Measurements from ENCODE around the gene NTSR1.

The NTSR1 gene

DNA sequence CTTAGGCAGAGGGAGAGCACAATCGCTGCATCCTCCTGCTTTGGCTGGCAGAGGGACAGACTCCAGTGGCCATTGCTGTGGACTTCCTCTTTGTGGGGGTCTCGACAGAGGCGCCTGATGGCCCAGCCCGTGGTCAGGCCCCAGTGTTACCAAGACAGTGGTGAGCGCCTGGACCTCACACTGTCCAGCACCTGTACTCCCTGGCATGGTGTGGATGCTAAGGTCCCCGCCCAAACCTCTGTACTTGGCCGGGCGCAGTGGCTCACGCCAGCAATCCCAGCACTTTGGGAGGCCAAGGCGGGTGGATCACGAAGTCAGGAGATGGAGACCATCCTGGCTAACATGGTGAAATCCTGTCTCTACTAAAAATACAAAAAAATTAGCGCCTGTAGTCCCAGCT is 2.3 kb upstream of the NTSR1 start:
- in situ Hi-C loops (cut with HindIII; ENCODE audit: low sequenced_read_pairs), result no loop called here
- no peak overlapping the region for H3K4me3 ChIP-seq (ENCODE audit: low read depth, low read length)
- no peak for DNase-seq (ENCODE audit: low read depth, low spot score)
- TF ChIP-seq, protein P1, sequence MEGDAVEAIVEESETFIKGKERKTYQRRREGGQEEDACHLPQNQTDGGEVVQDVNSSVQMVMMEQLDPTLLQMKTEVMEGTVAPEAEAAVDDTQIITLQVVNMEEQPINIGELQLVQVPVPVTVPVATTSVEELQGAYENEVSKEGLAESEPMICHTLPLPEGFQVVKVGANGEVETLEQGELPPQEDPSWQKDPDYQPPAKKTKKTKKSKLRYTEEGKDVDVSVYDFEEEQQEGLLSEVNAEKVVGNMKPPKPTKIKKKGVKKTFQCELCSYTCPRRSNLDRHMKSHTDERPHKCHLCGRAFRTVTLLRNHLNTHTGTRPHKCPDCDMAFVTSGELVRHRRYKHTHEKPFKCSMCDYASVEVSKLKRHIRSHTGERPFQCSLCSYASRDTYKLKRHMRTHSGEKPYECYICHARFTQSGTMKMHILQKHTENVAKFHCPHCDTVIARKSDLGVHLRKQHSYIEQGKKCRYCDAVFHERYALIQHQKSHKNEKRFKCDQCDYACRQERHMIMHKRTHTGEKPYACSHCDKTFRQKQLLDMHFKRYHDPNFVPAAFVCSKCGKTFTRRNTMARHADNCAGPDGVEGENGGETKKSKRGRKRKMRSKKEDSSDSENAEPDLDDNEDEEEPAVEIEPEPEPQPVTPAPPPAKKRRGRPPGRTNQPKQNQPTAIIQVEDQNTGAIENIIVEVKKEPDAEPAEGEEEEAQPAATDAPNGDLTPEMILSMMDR (IDR thresholded peaks at IDR 0.05; ENCODE audit: low read depth, low read length), result no peak

DNA sequence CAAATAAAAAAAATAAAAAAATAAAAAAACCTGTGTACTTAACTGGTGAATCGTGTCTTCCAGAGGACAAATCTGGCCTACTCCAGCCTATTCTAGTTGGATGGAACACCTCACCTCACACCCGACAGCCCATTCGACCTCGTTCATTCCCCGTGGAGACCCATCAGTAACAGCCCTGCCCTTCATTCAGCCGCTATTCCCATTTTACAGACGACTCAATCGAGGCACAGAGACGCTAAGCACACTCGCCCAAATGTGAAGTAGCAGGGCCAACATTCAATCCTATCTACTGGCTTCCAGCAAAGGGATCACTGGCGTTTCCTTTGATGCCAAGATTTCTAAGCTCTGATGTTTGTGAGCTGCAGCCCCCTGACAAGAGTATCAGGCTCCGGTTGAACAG is 1.8 kb upstream of the NTSR1 start:
- H3K4me3 ChIP-seq (ENCODE audit: low read depth, low read length), result no peak overlapping the region
- TF ChIP-seq, protein P1 (IDR thresholded peaks at IDR 0.05; ENCODE audit: low read depth, low read length), result no peak
- in situ Hi-C loops (cut with HindIII; ENCODE audit: low sequenced_read_pairs), result no loop called here
- DNase-seq (ENCODE audit: low read depth, low spot score), result no peak

DNA sequence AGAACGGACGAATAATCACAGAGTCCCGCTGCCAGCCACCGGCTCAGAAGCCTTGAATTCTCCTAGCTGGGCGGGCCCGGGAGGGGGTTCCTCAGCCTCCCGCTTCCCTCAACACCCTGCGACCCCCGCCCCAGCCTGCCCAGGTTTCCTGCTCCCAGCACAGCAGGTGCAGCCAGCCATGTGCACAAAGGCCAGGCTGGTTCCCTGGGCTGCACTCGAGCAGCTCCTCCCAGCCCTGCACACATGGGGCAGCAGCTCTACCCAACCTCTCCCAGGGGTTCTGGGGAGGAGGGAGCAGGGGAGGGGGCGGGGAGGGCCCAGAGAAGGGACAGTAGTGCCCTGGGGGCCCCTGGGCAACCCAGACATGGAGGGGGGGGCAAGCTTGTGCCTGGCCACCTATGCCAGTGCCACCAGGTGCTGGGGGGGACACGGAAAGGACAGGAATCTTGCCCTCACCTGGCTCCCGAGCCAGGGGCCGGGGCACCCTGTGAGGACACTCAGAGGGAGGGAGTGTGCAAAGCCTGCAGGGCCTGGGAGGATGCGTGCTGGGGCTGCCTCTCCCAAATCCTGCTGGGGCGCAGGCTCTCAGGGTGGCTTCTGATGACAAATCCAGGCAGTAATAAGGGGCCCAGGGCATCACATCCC is 1.2 kb upstream of the NTSR1 start:
- no peak for DNase-seq (ENCODE audit: low read depth, low spot score)
- no peak overlapping the region for H3K4me3 ChIP-seq (ENCODE audit: low read depth, low read length)
- TF ChIP-seq, protein P1 (IDR thresholded peaks at IDR 0.05; ENCODE audit: low read depth, low read length), result no peak
- in situ Hi-C loops (cut with HindIII; ENCODE audit: low sequenced_read_pairs), result no loop called here

DNA sequence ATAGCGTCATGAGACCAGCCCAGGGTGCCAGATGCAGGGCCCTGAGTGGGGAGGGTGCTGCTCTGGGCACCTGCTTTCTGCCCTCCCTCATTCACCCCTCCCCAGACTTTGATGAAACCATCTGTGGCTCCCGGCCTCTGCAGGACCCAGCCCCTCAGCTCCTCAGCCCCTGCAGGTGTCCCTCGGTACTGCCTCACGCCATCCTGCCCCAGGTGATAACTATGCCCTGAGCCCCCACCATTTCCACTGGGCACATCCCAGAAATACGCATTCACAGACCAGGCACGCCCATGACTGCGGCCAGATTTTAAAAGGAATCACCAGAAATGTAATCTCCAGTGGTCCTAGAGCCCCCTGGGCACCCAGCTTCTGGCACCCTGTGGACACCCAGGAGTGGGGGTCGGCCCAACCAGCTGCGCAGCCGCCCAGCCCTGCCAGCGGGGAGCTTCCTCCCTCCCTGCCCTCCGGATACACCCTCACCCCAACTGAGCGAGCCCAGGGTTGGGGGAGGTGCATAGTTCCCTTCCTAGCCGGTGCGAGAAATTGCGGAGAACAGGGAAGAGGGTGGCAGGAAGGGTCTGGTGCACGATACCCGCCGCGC is 615 bp upstream of the NTSR1 start:
- H3K4me3 ChIP-seq (ENCODE audit: low read depth, low read length), result no peak overlapping the region
- TF ChIP-seq, protein P1 (IDR thresholded peaks at IDR 0.05; ENCODE audit: low read depth, low read length), result peak; percentile 28
- in situ Hi-C loops (cut with HindIII; ENCODE audit: low sequenced_read_pairs), result no loop called here
- no peak for DNase-seq (ENCODE audit: low read depth, low spot score)

DNA sequence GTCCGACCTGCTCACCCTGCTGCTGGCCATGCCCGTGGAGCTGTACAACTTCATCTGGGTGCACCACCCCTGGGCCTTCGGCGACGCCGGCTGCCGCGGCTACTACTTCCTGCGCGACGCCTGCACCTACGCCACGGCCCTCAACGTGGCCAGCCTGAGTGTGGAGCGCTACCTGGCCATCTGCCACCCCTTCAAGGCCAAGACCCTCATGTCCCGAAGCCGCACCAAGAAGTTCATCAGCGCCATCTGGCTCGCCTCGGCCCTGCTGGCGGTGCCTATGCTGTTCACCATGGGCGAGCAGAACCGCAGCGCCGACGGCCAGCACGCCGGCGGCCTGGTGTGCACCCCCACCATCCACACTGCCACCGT is 885 bp downstream of the NTSR1 start:
- TF ChIP-seq, protein P1 (IDR thresholded peaks at IDR 0.05; ENCODE audit: low read depth, low read length), result no peak
- in situ Hi-C loops (cut with HindIII; ENCODE audit: low sequenced_read_pairs), result no loop called here

DNA sequence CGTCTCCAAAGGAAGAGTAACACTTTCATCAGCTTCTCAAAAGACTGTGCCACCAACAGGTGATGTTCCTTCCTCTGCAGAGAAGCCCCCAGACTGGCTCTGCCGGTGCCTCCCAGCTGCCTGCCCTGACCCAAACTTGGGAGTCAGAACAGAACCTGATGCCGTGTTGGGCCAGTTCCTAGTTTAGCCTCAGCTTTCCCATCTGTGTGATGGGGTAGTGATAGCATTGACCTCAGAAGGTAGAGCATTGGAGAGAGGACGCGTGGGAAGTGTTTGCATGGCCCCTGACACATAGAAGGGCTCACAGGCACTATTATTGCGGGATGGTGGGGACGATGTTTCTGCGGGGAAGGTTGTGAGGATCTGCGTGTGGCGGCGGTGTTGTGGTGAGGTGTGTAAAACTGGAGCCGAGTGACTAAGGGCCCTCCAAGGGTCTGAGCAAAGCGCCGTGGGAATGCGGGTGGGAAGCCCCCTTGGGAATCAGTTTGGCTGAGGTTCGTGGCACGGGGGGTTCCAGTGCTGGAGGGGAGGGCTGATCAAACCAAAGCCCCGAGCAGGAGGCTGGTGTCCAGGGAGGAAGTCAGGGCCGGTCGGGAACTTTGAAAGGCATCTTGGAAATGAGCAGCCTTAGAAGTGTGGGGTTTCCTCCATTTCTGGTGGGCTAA is 1.7 kb downstream of the NTSR1 start:
- TF ChIP-seq, protein P1 (IDR thresholded peaks at IDR 0.05; ENCODE audit: low read depth, low read length), result no peak
- no peak overlapping the region for H3K4me3 ChIP-seq (ENCODE audit: low read depth, low read length)
- in situ Hi-C loops (cut with HindIII; ENCODE audit: low sequenced_read_pairs), result no loop called here
- no peak for DNase-seq (ENCODE audit: low read depth, low spot score)

More for the DNA sequence above, 885 bp downstream of the NTSR1 start:
- DNase-seq (ENCODE audit: low read depth, low spot score), result no peak
- no peak overlapping the region for H3K4me3 ChIP-seq (ENCODE audit: low read depth, low read length)

Measured in astrocyte of the spinal cord (primary cell).